ENCODE measurements around the gene GSG1L.
A peak's percentile ranks its signal among the peaks of the same experiment; 100 is the strongest.

GSG1L gene

GRCh38 chr16:28064706-28065249, 1.3 kb upstream of the GSG1L start:
- DNase-seq (ENCODE audit: low read depth), result no peak
- no peak overlapping the region for H3K4me3 ChIP-seq (ENCODE audit: low read depth, low read length)
- TF ChIP-seq MAX (IDR thresholded peaks at IDR 0.05; ENCODE audit: low read depth, low read length) (no peak), CTCF (IDR thresholded peaks at IDR 0.05; ENCODE audit: low read depth, low read length) (no peak), MYC (IDR thresholded peaks at IDR 0.05; ENCODE audit: low read depth, low read length) (no peak), POLR2A (IDR thresholded peaks at IDR 0.05; ENCODE audit: extremely low read depth, insufficient read length) (no peak)

- no peak for DNase-seq (ENCODE audit: low read depth)
- no peak overlapping the region for H3K4me3 ChIP-seq (ENCODE audit: low read depth, low read length)
- TF ChIP-seq CTCF (IDR thresholded peaks at IDR 0.05; ENCODE audit: low read depth, low read length) (no peak), MAX (IDR thresholded peaks at IDR 0.05; ENCODE audit: low read depth, low read length) (no peak), POLR2A (IDR thresholded peaks at IDR 0.05; ENCODE audit: extremely low read depth, insufficient read length) (no peak), MYC (IDR thresholded peaks at IDR 0.05; ENCODE audit: low read depth, low read length) (no peak)
Observed at GRCh38 chr16:28064150-28064549, 636 bp upstream of the GSG1L start.

GRCh38 chr16:28062847-28063521, 530 bp downstream of the GSG1L start:
- H3K4me3 ChIP-seq (ENCODE audit: low read depth, low read length), result no peak overlapping the region
- DNase-seq (ENCODE audit: low read depth), result peak; percentile 50
- no peak for TF ChIP-seq POLR2A (IDR thresholded peaks at IDR 0.05; ENCODE audit: extremely low read depth, insufficient read length)

- TF ChIP-seq CTCF (IDR thresholded peaks at IDR 0.05; ENCODE audit: low read depth, low read length), result no peak
- TF ChIP-seq MYC (IDR thresholded peaks at IDR 0.05; ENCODE audit: low read depth, low read length), result no peak
- TF ChIP-seq POLR2A (IDR thresholded peaks at IDR 0.05; ENCODE audit: extremely low read depth, insufficient read length), result no peak
- TF ChIP-seq MAX (IDR thresholded peaks at IDR 0.05; ENCODE audit: low read depth, low read length), result no peak
- no peak overlapping the region for H3K4me3 ChIP-seq (ENCODE audit: low read depth, low read length)
- no peak for DNase-seq (ENCODE audit: low read depth)
Observed at GRCh38 chr16:28062261-28062846, 1.2 kb downstream of the GSG1L start.

- no peak overlapping the region for H3K4me3 ChIP-seq (ENCODE audit: low read depth, low read length)
- no peak for DNase-seq (ENCODE audit: low read depth)
- no peak for TF ChIP-seq MYC (IDR thresholded peaks at IDR 0.05; ENCODE audit: low read depth, low read length)
Observed at GRCh38 chr16:28061352-28062101, 2.0 kb downstream of the GSG1L start.

- H3K4me3 ChIP-seq (ENCODE audit: low read depth, low read length), result no peak overlapping the region
- TF ChIP-seq MYC (IDR thresholded peaks at IDR 0.05; ENCODE audit: low read depth, low read length), result no peak
- no peak for TF ChIP-seq CTCF (IDR thresholded peaks at IDR 0.05; ENCODE audit: low read depth, low read length)
- no peak for TF ChIP-seq MAX (IDR thresholded peaks at IDR 0.05; ENCODE audit: low read depth, low read length)
- TF ChIP-seq POLR2A (IDR thresholded peaks at IDR 0.05; ENCODE audit: extremely low read depth, insufficient read length), result no peak
- no peak for DNase-seq (ENCODE audit: low read depth)
Observed at GRCh38 chr16:28059841-28060575, 3.5 kb downstream of the GSG1L start.

All from NB4 (cell line).